Measurements from ENCODE around the gene SLC2A8. TPM values are rescaled to one million over a fixed set of nuclear protein-coding genes. Genes with fewer than 3 reads are reported as not detected.

The SLC2A8 gene
- total RNA-seq, 4 donors from 2014 or later, result 17.1 to 46.9 (median 35.9) TPM

DNA sequence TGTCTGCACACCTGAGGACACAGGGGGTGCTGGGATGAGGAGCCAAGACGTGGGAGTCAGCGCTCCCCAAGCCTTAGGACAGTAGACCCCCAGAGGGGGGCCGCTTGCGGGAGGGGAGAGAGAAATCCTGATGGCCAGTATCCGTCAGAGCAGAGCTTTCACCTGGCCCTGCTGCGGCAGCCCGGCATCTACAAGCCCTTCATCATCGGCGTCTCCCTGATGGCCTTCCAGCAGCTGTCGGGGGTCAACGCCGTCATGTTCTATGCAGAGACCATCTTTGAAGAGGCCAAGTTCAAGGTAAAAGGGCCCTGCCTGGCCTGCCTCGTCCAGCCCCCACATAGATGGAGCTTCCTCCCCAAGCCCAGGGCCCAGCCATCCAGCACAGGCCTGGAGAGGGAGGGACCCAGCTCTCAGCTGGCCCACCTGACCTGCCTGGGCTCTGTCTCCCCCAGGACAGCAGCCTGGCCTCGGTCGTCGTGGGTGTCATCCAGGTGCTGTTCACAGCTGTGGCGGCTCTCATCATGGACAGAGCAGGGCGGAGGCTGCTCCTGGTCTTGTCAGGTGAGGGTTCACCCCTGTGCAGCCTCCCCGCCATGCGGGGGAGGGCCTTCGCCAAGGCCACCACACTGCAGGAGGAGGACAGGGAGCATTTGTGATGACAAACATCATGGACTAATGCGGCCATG lies 6.7 kb downstream of the SLC2A8 start:
- TF ChIP-seq, protein P1, sequence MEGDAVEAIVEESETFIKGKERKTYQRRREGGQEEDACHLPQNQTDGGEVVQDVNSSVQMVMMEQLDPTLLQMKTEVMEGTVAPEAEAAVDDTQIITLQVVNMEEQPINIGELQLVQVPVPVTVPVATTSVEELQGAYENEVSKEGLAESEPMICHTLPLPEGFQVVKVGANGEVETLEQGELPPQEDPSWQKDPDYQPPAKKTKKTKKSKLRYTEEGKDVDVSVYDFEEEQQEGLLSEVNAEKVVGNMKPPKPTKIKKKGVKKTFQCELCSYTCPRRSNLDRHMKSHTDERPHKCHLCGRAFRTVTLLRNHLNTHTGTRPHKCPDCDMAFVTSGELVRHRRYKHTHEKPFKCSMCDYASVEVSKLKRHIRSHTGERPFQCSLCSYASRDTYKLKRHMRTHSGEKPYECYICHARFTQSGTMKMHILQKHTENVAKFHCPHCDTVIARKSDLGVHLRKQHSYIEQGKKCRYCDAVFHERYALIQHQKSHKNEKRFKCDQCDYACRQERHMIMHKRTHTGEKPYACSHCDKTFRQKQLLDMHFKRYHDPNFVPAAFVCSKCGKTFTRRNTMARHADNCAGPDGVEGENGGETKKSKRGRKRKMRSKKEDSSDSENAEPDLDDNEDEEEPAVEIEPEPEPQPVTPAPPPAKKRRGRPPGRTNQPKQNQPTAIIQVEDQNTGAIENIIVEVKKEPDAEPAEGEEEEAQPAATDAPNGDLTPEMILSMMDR (IDR thresholded peaks at IDR 0.05; ENCODE audit: low read depth), result no peak

DNA sequence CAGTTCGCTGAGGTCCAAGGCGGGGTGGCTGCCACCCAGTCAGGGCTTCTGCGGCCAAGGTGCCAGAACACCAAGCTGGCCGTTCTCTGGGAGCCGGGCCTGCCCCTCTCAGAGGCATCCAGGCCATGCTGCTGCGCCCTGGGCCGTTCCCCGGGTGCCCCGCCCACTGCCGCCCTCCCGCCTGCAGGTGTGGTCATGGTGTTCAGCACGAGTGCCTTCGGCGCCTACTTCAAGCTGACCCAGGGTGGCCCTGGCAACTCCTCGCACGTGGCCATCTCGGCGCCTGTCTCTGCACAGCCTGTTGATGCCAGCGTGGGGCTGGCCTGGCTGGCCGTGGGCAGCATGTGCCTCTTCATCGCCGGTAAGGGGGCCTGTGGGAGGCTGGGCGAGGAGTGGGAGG lies 7.7 kb downstream of the SLC2A8 start:
- TF ChIP-seq, protein P1 (IDR thresholded peaks at IDR 0.05; ENCODE audit: low read depth), result no peak

DNA sequence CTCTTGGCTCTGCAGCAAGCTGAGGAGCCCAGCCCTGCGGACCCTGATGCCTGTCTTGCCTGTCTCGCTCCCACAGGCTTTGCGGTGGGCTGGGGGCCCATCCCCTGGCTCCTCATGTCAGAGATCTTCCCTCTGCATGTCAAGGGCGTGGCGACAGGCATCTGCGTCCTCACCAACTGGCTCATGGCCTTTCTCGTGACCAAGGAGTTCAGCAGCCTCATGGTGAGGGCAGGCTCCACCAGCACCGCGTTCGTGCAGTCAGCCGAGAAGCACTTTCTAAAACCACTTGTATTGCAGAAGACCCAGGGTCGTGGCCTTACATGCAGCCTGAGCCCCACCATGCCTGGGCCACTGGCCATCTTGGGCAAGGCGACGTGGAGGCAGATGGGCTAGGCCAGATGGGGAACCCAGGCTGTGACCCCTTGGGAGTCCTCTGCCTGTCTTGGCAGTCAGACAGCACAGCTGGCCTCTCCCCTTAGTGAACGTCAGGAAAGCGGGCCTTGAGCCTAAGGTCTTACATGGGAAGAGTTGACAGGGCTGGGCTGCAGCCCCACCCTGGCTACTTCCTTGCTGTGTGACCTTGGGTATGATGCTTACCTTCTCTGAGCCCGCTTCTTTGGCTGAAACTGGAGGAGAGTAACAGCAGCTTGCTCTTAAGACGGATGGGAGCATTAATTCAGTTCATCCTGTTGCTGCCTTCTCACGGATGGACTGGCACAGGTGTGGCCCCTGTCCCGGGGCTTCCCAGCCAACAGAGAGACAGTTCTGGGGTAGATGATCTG lies 8.6 kb downstream of the SLC2A8 start:
- TF ChIP-seq, protein P1 (IDR thresholded peaks at IDR 0.05; ENCODE audit: low read depth), result no peak

DNA sequence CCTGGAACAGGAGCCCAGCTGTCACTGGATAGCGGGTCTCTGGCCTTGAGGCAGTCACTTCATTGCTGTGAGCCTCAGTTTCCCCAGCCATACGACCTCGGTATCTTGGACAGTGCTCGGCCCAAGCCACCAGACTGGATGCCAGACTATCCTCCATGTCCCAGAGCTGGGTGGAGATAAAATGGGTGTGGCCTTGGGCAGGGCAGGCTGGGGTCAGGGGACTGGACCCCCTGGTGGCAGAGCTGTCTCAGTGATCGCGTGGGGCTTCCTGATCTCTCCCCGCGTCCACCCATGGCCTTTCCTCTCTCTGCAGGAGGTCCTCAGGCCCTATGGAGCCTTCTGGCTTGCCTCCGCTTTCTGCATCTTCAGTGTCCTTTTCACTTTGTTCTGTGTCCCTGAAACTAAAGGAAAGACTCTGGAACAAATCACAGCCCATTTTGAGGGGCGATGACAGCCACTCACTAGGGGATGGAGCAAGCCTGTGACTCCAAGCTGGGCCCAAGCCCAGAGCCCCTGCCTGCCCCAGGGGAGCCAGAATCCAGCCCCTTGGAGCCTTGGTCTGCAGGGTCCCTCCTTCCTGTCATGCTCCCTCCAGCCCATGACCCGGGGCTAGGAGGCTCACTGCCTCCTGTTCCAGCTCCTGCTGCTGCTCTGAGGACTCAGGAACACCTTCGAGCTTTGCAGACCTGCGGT lies 10.0 kb downstream of the SLC2A8 start:
- TF ChIP-seq, protein P1 (IDR thresholded peaks at IDR 0.05; ENCODE audit: low read depth), result no peak

DNA sequence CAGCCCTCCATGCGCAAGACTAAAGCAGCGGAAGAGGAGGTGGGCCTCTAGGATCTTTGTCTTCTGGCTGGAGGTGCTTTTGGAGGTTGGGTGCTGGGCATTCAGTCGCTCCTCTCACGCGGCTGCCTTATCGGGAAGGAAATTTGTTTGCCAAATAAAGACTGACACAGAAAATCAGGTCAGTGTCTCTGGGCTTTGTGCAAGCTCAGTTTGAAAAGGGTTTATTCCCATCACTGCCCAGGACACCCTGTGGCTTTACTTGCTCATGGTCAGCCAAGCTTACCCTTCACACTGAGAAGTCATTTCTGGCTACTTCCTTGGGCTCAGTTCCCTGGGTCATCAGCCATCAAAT lies 10.5 kb downstream of the SLC2A8 start:
- TF ChIP-seq, protein P1 (IDR thresholded peaks at IDR 0.05; ENCODE audit: low read depth), result no peak

DNA sequence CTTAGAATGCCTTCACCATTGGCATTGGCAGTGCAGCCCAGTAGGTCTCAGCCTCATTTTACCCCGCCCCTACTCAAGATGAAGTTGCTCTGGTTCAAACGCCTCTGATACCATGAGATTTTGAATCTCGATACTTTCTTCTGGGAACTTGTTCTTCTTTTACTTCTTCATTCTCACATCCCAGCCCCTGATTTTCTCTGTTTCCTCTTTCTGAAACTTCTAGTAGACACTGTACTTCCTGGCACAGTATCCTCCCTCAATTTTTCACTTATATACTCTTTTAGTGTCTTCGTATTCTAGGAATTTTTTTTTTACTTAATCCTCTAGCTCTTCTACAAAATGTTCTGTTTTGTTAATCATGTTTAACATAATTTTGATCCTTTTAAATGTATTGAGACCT lies 14.2 kb downstream of the SLC2A8 start:
- TF ChIP-seq, protein P1 (IDR thresholded peaks at IDR 0.05; ENCODE audit: low read depth), result no peak

DNA sequence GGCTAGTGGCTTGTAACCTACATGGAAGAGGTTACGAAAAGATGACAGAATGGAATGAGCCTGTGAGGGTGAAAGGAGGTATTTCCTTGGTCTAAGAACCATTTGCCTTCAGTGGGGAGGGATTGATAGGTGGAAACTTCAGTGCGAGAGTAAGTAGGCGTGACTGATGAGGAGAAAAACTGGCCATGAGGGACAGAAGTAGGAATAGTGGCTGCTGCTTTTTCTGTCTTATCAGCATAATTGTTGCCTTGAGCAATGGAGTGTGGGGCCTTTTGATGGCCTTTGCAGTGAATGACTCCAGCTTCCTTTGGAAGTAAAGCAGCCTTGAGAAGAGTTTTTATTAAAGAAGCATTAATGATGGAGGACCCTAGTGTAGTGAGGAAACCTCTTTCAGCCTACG lies 18.2 kb downstream of the SLC2A8 start:
- TF ChIP-seq, protein P1 (IDR thresholded peaks at IDR 0.05; ENCODE audit: low read depth), result no peak
